Skin of body (tissue), 2 donors: ENCODE measurements around the gene TCEANC. TPM values are rescaled to one million over a fixed set of nuclear protein-coding genes. Genes with fewer than 3 reads are reported as not detected.

Experiments
- DNase-seq: peaks from one replicate; lab custom pipeline; 2025; lab: John Stamatoyannopoulos, UW
- total RNA-seq: library from RNA; depleted of rRNA; stranded (reverse); fragments of >200 nt; gene quantifications from one replicate; pipeline ENCODE4 v1.2.3, GENCODE V29; 2014

TCEANC gene
- total RNA-seq, 1 donor from 2014 or later, result 5.3 TPM

DNA sequence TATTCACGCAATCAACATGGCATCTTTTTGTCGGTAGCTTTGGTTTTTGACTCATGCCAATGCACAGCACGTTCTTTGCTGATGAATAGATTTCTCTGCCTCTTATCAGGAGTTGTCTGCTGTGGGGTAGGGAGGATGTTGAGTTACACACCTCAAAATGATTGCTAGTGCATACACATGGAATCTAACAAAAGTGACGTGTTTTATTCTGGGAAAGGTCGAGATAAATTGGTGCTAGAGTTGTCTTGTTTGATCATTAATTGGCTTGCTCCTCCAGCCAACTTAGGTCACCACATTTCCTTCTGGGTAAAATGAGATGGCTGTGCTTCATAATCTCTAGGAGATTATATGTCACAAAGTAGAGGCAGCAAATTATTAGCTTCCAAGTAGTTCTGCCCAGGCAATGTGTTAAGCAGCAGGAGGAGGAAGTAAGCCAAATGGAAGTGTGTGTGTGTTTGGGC, 39.9 kb downstream of the TCEANC start:
- no peak for DNase-seq

- DNase-seq, result no peak
Measured at GRCh38 chrX:13693341-13693961, 40.5 kb downstream of the TCEANC start.

DNA sequence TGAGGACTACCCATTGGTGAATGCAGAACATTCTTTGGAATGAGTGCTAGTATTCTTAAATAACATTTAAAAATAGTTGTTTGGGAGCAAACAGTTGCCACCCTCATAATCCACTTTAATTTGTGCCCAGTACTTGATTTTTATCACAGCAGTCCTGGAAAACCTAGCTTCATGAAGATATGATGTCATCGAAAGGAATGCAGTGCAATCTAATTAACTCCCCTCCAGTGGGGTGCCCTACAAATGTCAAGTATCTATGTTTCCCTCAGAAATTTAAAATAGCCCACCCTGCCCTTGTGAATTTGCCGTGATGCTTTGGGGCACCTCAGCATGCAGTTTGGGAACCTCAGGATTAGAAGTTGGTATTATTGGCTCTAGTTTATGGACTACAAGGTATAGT, 41.4 kb downstream of the TCEANC start:
- no peak for DNase-seq

GRCh38 chrX:13694983-13695382, 42.0 kb downstream of the TCEANC start:
- no peak for DNase-seq

DNA sequence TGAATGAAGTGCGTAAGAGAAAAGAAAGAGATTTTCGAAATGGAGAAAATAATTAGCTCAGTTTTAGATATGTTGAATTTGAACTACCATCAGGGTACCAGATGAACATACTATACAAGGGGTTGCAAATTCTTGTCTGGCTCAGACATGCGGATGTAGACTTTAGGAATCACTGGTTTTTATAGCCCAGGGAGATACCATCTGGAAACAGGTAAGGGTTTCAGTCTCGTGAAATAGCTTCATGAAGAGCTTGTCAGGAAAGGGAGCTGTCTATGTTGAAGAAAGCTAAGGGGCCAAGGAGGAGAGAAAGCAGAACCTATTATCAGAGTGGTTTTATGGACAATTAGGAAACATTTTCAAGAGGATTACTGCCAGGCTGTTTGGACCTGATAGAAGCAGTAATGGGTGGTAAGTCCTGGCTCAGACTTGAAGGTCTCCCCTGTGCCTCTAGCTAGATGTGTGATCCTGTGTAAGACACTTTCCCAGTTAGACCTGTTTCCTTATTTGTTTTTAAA, 42.7 kb downstream of the TCEANC start:
- DNase-seq, result no peak

DNA sequence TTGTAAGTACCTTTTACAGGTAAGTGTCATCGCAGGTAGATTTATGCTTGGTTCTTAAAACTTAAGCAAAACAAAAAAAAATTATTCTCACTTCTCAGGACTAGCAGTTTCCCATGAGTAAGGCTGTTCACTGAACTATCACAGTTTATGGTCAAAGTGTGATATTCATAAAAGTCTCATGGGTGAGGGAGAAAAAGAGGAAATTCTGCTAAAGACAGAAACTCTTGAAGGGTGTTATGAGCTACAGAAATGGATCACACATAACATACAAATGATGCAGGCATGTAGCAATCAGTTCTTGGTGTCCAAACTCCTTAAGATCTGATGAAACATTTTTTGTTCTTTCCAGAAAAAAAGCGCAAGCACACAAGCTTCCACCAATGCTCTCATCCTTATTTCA, 44.5 kb downstream of the TCEANC start:
- DNase-seq, result no peak

DNA sequence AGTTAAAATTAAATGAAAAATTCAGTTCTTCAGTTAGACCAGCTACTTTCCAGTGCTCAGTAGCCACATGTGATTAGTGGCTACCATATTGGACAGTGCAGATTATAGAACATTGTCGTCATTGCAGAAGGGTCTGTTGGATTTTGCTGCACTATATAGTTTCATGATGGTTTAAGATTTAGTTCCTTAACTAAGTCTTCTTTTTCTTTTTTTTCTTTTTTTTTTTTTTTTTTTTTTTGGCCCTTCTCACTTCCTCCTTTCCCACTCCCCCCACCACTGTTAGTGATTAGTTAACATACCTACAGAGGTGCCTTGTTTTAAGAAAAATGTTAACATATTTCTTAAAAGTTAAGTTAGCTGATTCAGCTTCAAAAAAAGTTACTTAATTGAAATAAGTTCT, 45.0 kb downstream of the TCEANC start:
- DNase-seq, result no peak

GRCh38 chrX:13698432-13698831, 45.5 kb downstream of the TCEANC start:
- no peak for DNase-seq

GRCh38 chrX:13699183-13699826, 46.4 kb downstream of the TCEANC start:
- no peak for DNase-seq

GRCh38 chrX:13700380-13700779, 47.4 kb downstream of the TCEANC start:
- peak; percentile 25 for DNase-seq

DNA sequence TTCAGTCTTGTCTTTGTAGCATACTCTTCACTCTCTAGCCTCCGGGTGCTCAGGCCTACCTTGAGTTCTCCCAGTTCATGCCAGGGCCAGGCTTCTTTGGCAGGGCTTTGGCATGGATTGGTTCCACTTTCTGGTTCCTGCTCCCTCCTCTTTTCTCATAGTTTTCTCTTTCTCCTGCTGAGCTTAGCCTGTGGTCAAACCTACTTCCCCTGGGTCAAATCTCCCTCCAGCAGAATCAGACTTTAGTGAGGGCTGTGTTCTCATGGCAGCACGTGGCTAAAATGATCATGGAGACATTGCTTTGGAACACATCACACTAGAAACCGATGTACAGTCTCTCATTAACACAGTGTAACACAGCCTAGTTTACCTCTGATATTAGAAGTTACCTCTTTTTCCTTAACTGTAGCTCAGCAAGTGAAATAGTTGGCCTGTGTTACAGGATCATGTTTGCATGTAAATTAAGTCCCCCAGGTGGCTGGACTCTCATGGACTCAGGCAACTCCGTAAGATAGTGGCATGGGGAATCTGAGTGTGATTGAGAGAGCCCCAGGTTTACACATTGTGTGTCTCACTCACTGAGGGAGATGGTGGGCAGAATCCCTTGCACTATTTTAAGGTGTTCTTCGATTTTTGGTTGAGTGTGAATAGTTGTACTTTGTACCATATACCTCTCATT, 49.3 kb downstream of the TCEANC start:
- no peak for DNase-seq

GRCh38 chrX:13703135-13703534, 50.2 kb downstream of the TCEANC start:
- no peak for DNase-seq

DNA sequence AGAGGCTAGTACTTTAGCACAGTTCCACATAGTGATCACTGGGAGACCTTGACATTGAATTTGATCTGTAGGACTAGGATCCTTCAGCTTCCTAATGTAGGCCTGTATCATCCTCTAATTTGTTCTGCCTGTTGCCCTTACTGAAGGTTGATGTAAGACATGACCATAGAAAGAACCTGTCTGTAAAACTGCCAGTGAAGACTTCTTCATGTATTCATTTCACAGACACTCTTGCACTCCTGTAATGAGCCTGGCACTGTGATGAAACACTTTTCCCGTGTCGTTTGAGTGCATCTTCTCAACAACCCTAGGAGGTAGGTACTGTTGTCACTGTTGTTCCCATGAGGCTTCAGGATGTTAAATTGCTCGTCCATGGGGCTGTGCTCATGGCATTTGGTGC, 50.6 kb downstream of the TCEANC start:
- no peak for DNase-seq

DNA sequence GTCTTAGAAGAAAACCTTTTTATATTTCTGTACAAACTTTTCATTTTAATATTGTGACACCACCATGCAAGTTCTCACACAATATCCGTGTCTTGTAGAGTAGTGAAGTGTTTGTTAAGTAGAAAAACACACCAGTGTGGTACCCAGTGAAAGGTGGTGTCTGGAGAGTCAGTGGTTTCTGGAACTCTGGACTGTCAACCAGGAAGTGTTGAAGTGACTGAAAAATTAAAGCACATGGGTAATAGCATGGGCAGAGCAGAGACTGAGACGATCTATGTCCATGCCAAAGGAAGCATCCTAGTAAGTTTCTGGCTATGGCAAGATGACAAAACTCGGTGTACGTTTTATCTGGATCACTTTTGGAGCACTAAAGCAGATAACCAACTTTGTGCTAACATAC, 58.2 kb downstream of the TCEANC start:
- DNase-seq, result no peak

Other genes with a start within 250 kb of the TCEANC start
- 21.2 TPM for gene EGFL6, start 83.5 kb upstream of the TCEANC start, total RNA-seq
- 37.2 TPM for gene RAB9A, start 36.0 kb downstream of the TCEANC start, total RNA-seq
- 22.5 TPM for gene TRAPPC2, start 81.5 kb downstream of the TCEANC start, total RNA-seq
- 24.5 TPM for gene OFD1, start 81.6 kb downstream of the TCEANC start, total RNA-seq
- gene GPM6B, start 164.0 kb downstream of the TCEANC start, total RNA-seq, result 17.5 TPM